HepG2 (cell line): ENCODE measurements around the gene MYO3A. TPM values are rescaled to one million over a fixed set of nuclear protein-coding genes. Genes with fewer than 3 reads are reported as not detected.

Source experiments
- ATAC-seq: fragments of 200-7000 bp; cut with Tn5 transposase; 3 replicates; pipeline ENCODE4 v1.9.1; 2020; ENCODE audit warnings: mild to moderate bottlenecking, moderate library complexity
- BruUV-seq: library from RNA; stranded (reverse); fragments of 400-500 nt; replicated peaks from 2 replicates; lab custom pipeline; 2021; lab: Mats Ljungman, UMichigan
- CTCF ChIA-PET: fragments of 300-600 bp; formaldehyde crosslinking; extraction: SDS; loops from one replicate; lab custom pipeline; 2021; ENCODE audit warnings: low total read pairs, inconsistent platforms, low intra/inter-chr PET ratio; lab: Yijun Ruan, JAX
- POLR2A ChIA-PET: fragments of 350-600 bp; sonication (Branson Sonifier 250); formaldehyde crosslinking; loops from one replicate; lab custom pipeline; 2020; ENCODE audit warnings: antibody characterized with exemption, inconsistent platforms; lab: Yijun Ruan, JAX
- DNase-seq: peaks from one replicate; pipeline ENCODE4 v3.0.0-alpha.2; 2015; ENCODE audit warnings: low spot score
- FAIRE-seq: peaks from 3 replicates; lab custom pipeline; 2011; peaks lifted over from hg19 to GRCh38; lab: Jason Lieb, UNC
- H2AFZ ChIP-seq: one replicate; pipeline ENCODE4 v1.6.1; 2011; ENCODE audit warnings: low read length, inconsistent platforms
- H3K27ac ChIP-seq: fragments of 300-600 bp; 3 replicates; pipeline ENCODE4 v1.8.0; 2011; ENCODE audit warnings: mixed run types, mild to moderate bottlenecking, mixed read lengths, low read length, inconsistent platforms; ENCODE audit not compliant: insufficient read depth; ENCODE audit errors: extremely low read length
- H3K27me3 ChIP-seq, 2 experiments: fragments of 200-600 bp in 1 of 2; 2 replicates in 1 of 2; 3 replicates in 1 of 2; pipeline versions ENCODE4 v1.6.0 to v1.8.0; 2011; ENCODE audit warnings: low read length in 2 of 2, mild to moderate bottlenecking in 2 of 2, moderate library complexity in 2 of 2, inconsistent platforms in 1 of 2; ENCODE audit not compliant: insufficient read depth in 2 of 2, control insufficient read depth in 1 of 2
- H3K36me3 ChIP-seq, 2 experiments: fragments of 200-600 bp in 1 of 2; replicated peaks in 1 of 2; 2 replicates in 1 of 2; 3 replicates in 1 of 2; pipeline versions ENCODE4 v1.5.1 to v1.8.0; 2011; ENCODE audit warnings: low read length in 2 of 2, inconsistent platforms in 1 of 2; ENCODE audit not compliant: insufficient read depth in 2 of 2, control insufficient read depth in 1 of 2
- H3K4me1 ChIP-seq: 2 replicates; pipeline ENCODE4 v1.5.1; 2012; ENCODE audit warnings: low read length, inconsistent platforms; ENCODE audit not compliant: insufficient read depth
- H3K4me2 ChIP-seq: 2 replicates; pipeline ENCODE4 v1.6.0; 2011; ENCODE audit warnings: low read depth, low read length, inconsistent platforms
- H3K4me3 ChIP-seq, 3 experiments: fragments of 200-600 bp in 1 of 3; sonication (generic), shearing (Covaris generic) in 1 of 3; replicated peaks in 1 of 3; 2 replicates each; pipeline ENCODE4 v1.5.1; 2011 to 2016; ENCODE audit warnings: low read length in 3 of 3, inconsistent platforms in 2 of 3, low read depth in 2 of 3, mild to moderate bottlenecking in 2 of 3, control low read depth in 1 of 3, mixed read lengths in 1 of 3; ENCODE audit not compliant: insufficient read depth in 1 of 3
- H3K79me2 ChIP-seq: one replicate; pipeline ENCODE4 v1.6.1; 2011; ENCODE audit warnings: low read length, inconsistent platforms; ENCODE audit not compliant: insufficient read depth
- H3K9ac ChIP-seq: 2 replicates; pipeline ENCODE4 v1.6.0; 2011; ENCODE audit warnings: mild to moderate bottlenecking, low read depth, low read length, inconsistent platforms; ENCODE audit not compliant: insufficient read depth
- H3K9me3 ChIP-seq: 2 replicates; pipeline ENCODE4 v1.5.1; 2012; ENCODE audit warnings: mild to moderate bottlenecking, low read length
- H4K20me1 ChIP-seq: 2 replicates; pipeline ENCODE4 v1.6.0; 2011; ENCODE audit warnings: inconsistent platforms, mild to moderate bottlenecking, low read length, moderate library complexity; ENCODE audit not compliant: insufficient read depth
- CC2D1A ChIP-seq: sonication (generic); formaldehyde crosslinking; IDR thresholded peaks from 2 replicates; pipeline ENCODE4 v1.8.1; 2023; ENCODE audit warnings: mild to moderate bottlenecking, missing genetic modification reagents
- HMG20A ChIP-seq: IDR thresholded peaks from 2 replicates; pipeline ENCODE4 v1.6.1; 2016; ENCODE audit warnings: borderline replicate concordance
- MAX ChIP-seq: IDR thresholded peaks from 2 replicates; pipeline ENCODE4 v1.6.1; 2012; ENCODE audit warnings: inconsistent platforms
- SPEN ChIP-seq: sonication (generic); formaldehyde crosslinking; IDR thresholded peaks from 2 replicates; pipeline ENCODE4 v1.5.1; 2020; ENCODE audit warnings: low read depth, mild to moderate bottlenecking, missing genetic modification reagents
- THAP9 ChIP-seq: sonication (generic); formaldehyde crosslinking; IDR thresholded peaks from 2 replicates; pipeline ENCODE4; 2020; ENCODE audit warnings: missing genetic modification reagents, mild to moderate bottlenecking, borderline replicate concordance
- XRCC5 ChIP-seq: fragments of 200-400 bp; formaldehyde crosslinking; optimal IDR thresholded peaks from 2 replicates; pipeline ENCODE3; 2017; ENCODE audit warnings: mild to moderate bottlenecking, low read length
- ZBTB3 ChIP-seq: sonication (generic); formaldehyde crosslinking; IDR thresholded peaks from 2 replicates; pipeline ENCODE4 v1.4.0; 2020; ENCODE audit warnings: low read depth, mild to moderate bottlenecking, moderate library complexity, missing genetic modification reagents, borderline replicate concordance
- ZNF782 ChIP-seq: sonication (generic); formaldehyde crosslinking; IDR thresholded peaks from 2 replicates; pipeline ENCODE4 v1.4.0; 2020; ENCODE audit warnings: missing genetic modification reagents, mild to moderate bottlenecking, borderline replicate concordance
- ZNF839 ChIP-seq: sonication (generic); formaldehyde crosslinking; IDR thresholded peaks from 2 replicates; pipeline ENCODE4 v1.4.0; 2020; ENCODE audit warnings: missing genetic modification reagents, mild to moderate bottlenecking, borderline replicate concordance
- WGBS: methylation state at CpG from one replicate; pipeline ENCODE4 v1.1.6; 2017; ENCODE audit warnings: low lambda C conversion rate; 5-methylcytosine and 5-hydroxymethylcytosine counted together
- in situ Hi-C: cut with HindIII; loops from 2 replicates; pipeline ENCODE4 v1.10.0; 2017; ENCODE audit warnings: low pct_unique_long_range_greater_than_20kb; ENCODE audit not compliant: extremely low pct_ligation_motif_present
- intact Hi-C: fragments of 100-400 bp; cut with micrococcal nuclease; formaldehyde crosslinking; loops from one replicate; pipeline ENCODE4 v1.10.0; 2022; ENCODE audit not compliant: unreplicated experiment
- polyA plus RNA-seq, 8 experiments: library from polyadenylated mRNA; depleted of rRNA in 3 of 8; stranded (reverse) in 7 of 8; unstranded in 1 of 8; fragments of >200 nt; fragmentation: Illumina TruSeq in 4 of 8; extraction: Trizol in 4 of 8; gene quantifications; 2 replicates each; pipeline versions ENCODE4 v1.2.1 to v1.2.3, GENCODE V29; 2011 to 2016; ENCODE audit warnings: low read depth in 4 of 8, missing spikeins in 1 of 8, mixed read lengths in 1 of 8; ENCODE audit not compliant: insufficient read depth in 1 of 8
- total RNA-seq, 5 experiments: library from RNA; depleted of rRNA; stranded (reverse); fragments of >200 nt; fragmentation: Illumina TruSeq; extraction: Trizol; gene quantifications; 2 replicates each; pipeline ENCODE4 v1.2.3, GENCODE V29; 2016; ENCODE audit warnings: low read depth in 1 of 5

The MYO3A gene
- total and polyA plus RNA-seq, 2 of the 13 experiments (the other 11 are each of a cell fraction or from before 2014, with no cell fraction given) = not detected

GRCh38 chr10:25895856-25896255, 38.2 kb upstream of the MYO3A start:
- intact Hi-C loops = no loop called here
- Histone ChIP-seq H3K27me3 (no peaks in the 10 kb centered on the region), H3K9me3 (no peaks in the 10 kb centered on the region), H3K4me1 (no peaks in the 10 kb centered on the region), H3K36me3 (no peaks in the 10 kb centered on the region), H3K27ac (no peak overlapping the region), H4K20me1 (no peaks in the 10 kb centered on the region), H3K4me2 (no peak overlapping the region), H3K4me3 (no peak overlapping the region), H2AFZ (no peak overlapping the region), H3K9ac (no peak overlapping the region), H3K79me2 (no peaks in the 10 kb centered on the region)
- WGBS = 5% methylated on average over 5 of the region's 5 CpGs
- FAIRE-seq = no peak
- BruUV-seq = no TSS peak
- TF ChIP-seq XRCC5 (no peak), HMG20A (CRISPR knock-in tag) (no peak), THAP9 (no peak), ZNF839 (CRISPR knock-in tag) (no peak), SPEN (CRISPR knock-in tag) (no peak), CC2D1A (no peak), ZBTB3 (CRISPR knock-in tag) (no peak), MAX (no peak), ZNF782 (no peak)
- ChIA-PET CTCF (no interaction called here), POLR2A (no interaction called here)
- ATAC-seq = no peak
- DNase-seq = no peak
- in situ Hi-C loops = no loop called here
